Measurements from ENCODE around the gene ADAMTS8. TPM values are rescaled to one million over a fixed set of nuclear protein-coding genes. Genes with fewer than 3 reads are reported as not detected.

ADAMTS8 gene
- polyA plus RNA-seq, 1 experiment, result 17.6 TPM

GRCh38 chr11:130459521-130459920 lies 31.1 kb upstream of the ADAMTS8 start:
- no peak overlapping the region for H3K27ac ChIP-seq (ENCODE audit: low read depth, low read length)
- no peak for DNase-seq (ENCODE audit: low read depth, low spot score)
- ChIA-PET POLR2A (no interaction called here), CTCF (no interaction called here)
- no peak for TF ChIP-seq CTCF (IDR thresholded peaks at IDR 0.05; ENCODE audit: low read depth, low read length)
- H3K27me3 ChIP-seq (ENCODE audit: control insufficient read depth, insufficient read depth, low read length), result no peaks in the 10 kb centered on the region
- no peaks in the 10 kb centered on the region; the same call in 1 of the 2 replicates for H3K9me3 ChIP-seq (ENCODE audit: control insufficient read depth, insufficient read depth, low read length)
- no peak overlapping the region for H3K4me3 ChIP-seq (ENCODE audit: low read depth, low read length)

- TF ChIP-seq CTCF (IDR thresholded peaks at IDR 0.05; ENCODE audit: low read depth, low read length), result no peak
- no peaks in the 10 kb centered on the region; the same call in 1 of the 2 replicates for H3K9me3 ChIP-seq (ENCODE audit: control insufficient read depth, insufficient read depth, low read length)
- no peak overlapping the region for H3K4me3 ChIP-seq (ENCODE audit: low read depth, low read length)
- ChIA-PET CTCF (no interaction called here), POLR2A (interaction anchor here (0.7 kb wide), 1 partner anchor 363 kb away, joined by 6 read pairs; no protein-coding TSS in a partner anchor)
- no peak for DNase-seq (ENCODE audit: low read depth, low spot score)
- no peaks in the 10 kb centered on the region for H3K27me3 ChIP-seq (ENCODE audit: control insufficient read depth, insufficient read depth, low read length)
- no peak overlapping the region for H3K27ac ChIP-seq (ENCODE audit: low read depth, low read length)
Observed at GRCh38 chr11:130458410-130458729, 30.0 kb upstream of the ADAMTS8 start.

- CTCF ChIA-PET, result interaction anchor here (1.3 kb wide), 1 partner anchor 404 kb away, joined by 6 read pairs; no protein-coding TSS in a partner anchor
- POLR2A ChIA-PET, result no interaction called here
- no peak for DNase-seq (ENCODE audit: low read depth, low spot score)
- H3K4me3 ChIP-seq (ENCODE audit: low read depth, low read length), result no peak overlapping the region
- H3K27ac ChIP-seq (ENCODE audit: low read depth, low read length), result no peak overlapping the region
- H3K27me3 ChIP-seq (ENCODE audit: control insufficient read depth, insufficient read depth, low read length), result no peaks in the 10 kb centered on the region
- H3K9me3 ChIP-seq (ENCODE audit: control insufficient read depth, insufficient read depth, low read length), result no peaks in the 10 kb centered on the region; the same call in 1 of the 2 replicates
- no peak for TF ChIP-seq CTCF (IDR thresholded peaks at IDR 0.05; ENCODE audit: low read depth, low read length)
Observed at GRCh38 chr11:130457623-130458409, 29.4 kb upstream of the ADAMTS8 start.

GRCh38 chr11:130456286-130456685 lies 27.9 kb upstream of the ADAMTS8 start:
- no peak overlapping the region for H3K27ac ChIP-seq (ENCODE audit: low read depth, low read length)
- POLR2A ChIA-PET, result no interaction called here
- no peaks in the 10 kb centered on the region; the same call in 1 of the 2 replicates for H3K9me3 ChIP-seq (ENCODE audit: control insufficient read depth, insufficient read depth, low read length)
- no peak for TF ChIP-seq CTCF (IDR thresholded peaks at IDR 0.05; ENCODE audit: low read depth, low read length)
- no peak for DNase-seq (ENCODE audit: low read depth, low spot score)
- H3K4me3 ChIP-seq (ENCODE audit: low read depth, low read length), result no peak overlapping the region
- CTCF ChIA-PET, result interaction anchor here (0.5 kb wide), 1 partner anchor 12 kb away, joined by 6 read pairs; no protein-coding TSS in a partner anchor
- H3K27me3 ChIP-seq (ENCODE audit: control insufficient read depth, insufficient read depth, low read length), result no peaks in the 10 kb centered on the region

- Histone ChIP-seq H3K9me3 (ENCODE audit: control insufficient read depth, insufficient read depth, low read length) (no peaks in the 10 kb centered on the region; the same call in 1 of the 2 replicates), H3K4me3 (ENCODE audit: low read depth, low read length) (no peak overlapping the region), H3K27ac (ENCODE audit: low read depth, low read length) (no peak overlapping the region), H3K27me3 (ENCODE audit: control insufficient read depth, insufficient read depth, low read length) (no peaks in the 10 kb centered on the region)
- ChIA-PET POLR2A (no interaction called here), CTCF (interaction anchor here (0.9 to 1.4 kb wide), 2 partner anchors 371 to 406 kb away, joined by 4 read pairs; no protein-coding TSS in a partner anchor)
- DNase-seq (ENCODE audit: low read depth, low spot score), result no peak
- TF ChIP-seq CTCF (IDR thresholded peaks at IDR 0.05; ENCODE audit: low read depth, low read length), result no peak
Observed at GRCh38 chr11:130455483-130456127, 27.2 kb upstream of the ADAMTS8 start.
